HG02840 (cell line): ENCODE data around the gene CFAP65.

ENCODE experiments used
- ATAC-seq: cut with Tn5 transposase; IDR thresholded peaks from one replicate; pipeline ENCODE4 v1.9.1; 2021; ENCODE audit warnings: mild to moderate bottlenecking, moderate library complexity, moderate number of reproducible peaks; ENCODE audit not compliant: unreplicated experiment, low FRiP score

The CFAP65 gene

GRCh38 chr2:219041252-219041651 is at the start of gene CFAP65:
Gene CFAP65, minus strand, starts transcription at chr2:219041516. Its CDS starts 2,468 bp downstream, at chr2:219039048.
- no peak for ATAC-seq

GRCh38 chr2:219090436-219091299 is 49.4 kb upstream of the CFAP65 start:
- no peak for ATAC-seq

GRCh38 chr2:219089330-219089729 is 48.0 kb upstream of the CFAP65 start:
- no peak for ATAC-seq

GRCh38 chr2:219087848-219088247 is 46.5 kb upstream of the CFAP65 start:
- no peak for ATAC-seq

- no peak for ATAC-seq
Measured at GRCh38 chr2:219087361-219087760, 46.0 kb upstream of the CFAP65 start.

- ATAC-seq, result no peak
Measured at GRCh38 chr2:219086196-219086595, 44.9 kb upstream of the CFAP65 start.

GRCh38 chr2:219084791-219085190 is 43.5 kb upstream of the CFAP65 start:
- ATAC-seq, result no peak

GRCh38 chr2:219082332-219082958 is 41.1 kb upstream of the CFAP65 start:
- ATAC-seq, result no peak

GRCh38 chr2:219081701-219082331 is 40.5 kb upstream of the CFAP65 start:
- ATAC-seq, result no peak

GRCh38 chr2:219081096-219081495 is 39.8 kb upstream of the CFAP65 start:
- ATAC-seq, result no peak

- no peak for ATAC-seq
Measured at GRCh38 chr2:219079417-219079816, 38.1 kb upstream of the CFAP65 start.

- no peak for ATAC-seq
Measured at GRCh38 chr2:219078951-219079350, 37.6 kb upstream of the CFAP65 start.

GRCh38 chr2:219078126-219078525 is 36.8 kb upstream of the CFAP65 start:
- no peak for ATAC-seq

GRCh38 chr2:219076253-219076652 is 34.9 kb upstream of the CFAP65 start:
- no peak for ATAC-seq

- ATAC-seq, result no peak
Measured at GRCh38 chr2:219073413-219074129, 32.3 kb upstream of the CFAP65 start.

GRCh38 chr2:219072741-219073250 is 31.5 kb upstream of the CFAP65 start:
- no peak for ATAC-seq

- no peak for ATAC-seq
Measured at GRCh38 chr2:219071131-219071816, 30.0 kb upstream of the CFAP65 start.

GRCh38 chr2:219065484-219065883 is 24.2 kb upstream of the CFAP65 start:
- ATAC-seq, result no peak

GRCh38 chr2:219062081-219062480 is 20.8 kb upstream of the CFAP65 start:
- no peak for ATAC-seq
